Liver (tissue), 3 donors: ENCODE measurements around the gene TMCO2.

Experiments used
- CTCF ChIP-seq: fragments of 150-350 bp; IDR thresholded peaks from 2 replicates; pipeline ENCODE4 v1.5.1; 2017; ENCODE audit warnings: improper control_type of control experiment, low read depth, low read length; ENCODE audit not compliant: missing input control
- RAD21 ChIP-seq, 2 donors: IDR thresholded peaks; 2 replicates each; pipeline ENCODE4 v1.6.1; 2016; ENCODE audit warnings: antibody characterized with exemption in 2 of 2, mild to moderate bottlenecking in 2 of 2
- RXRA ChIP-seq, 2 donors: IDR thresholded peaks; 2 replicates each; pipeline ENCODE4 v1.6.1; 2017 to 2018; ENCODE audit warnings: antibody characterized with exemption in 2 of 2, mild to moderate bottlenecking in 1 of 2
- TAF1 ChIP-seq: conservative IDR thresholded peaks from 2 replicates; pipeline ENCODE4 v1.6.1; 2016; ENCODE audit warnings: antibody characterized with exemption, mild to moderate bottlenecking
- donor health status: healthy.
- donor health status: healthy.

- TF ChIP-seq RXRA (IDR thresholded peaks at IDR 0.05) = no peak
- no peak for TF ChIP-seq CTCF
- TF ChIP-seq RAD21 (IDR thresholded peaks at IDR 0.05) = no peak
- TF ChIP-seq TAF1 = no peak
Measured at GRCh38 chr1:40241362-40241761, 6.4 kb upstream of the TMCO2 start.
